Left lung (tissue), 10 donors: Measurements from ENCODE around the gene TAPBPL. TPM values are rescaled to one million over a fixed set of nuclear protein-coding genes. Genes with fewer than 3 reads are reported as not detected.
"Not testable (repeated sequence)": the region's sequence is repeated elsewhere in the genome, so short reads cannot be mapped to it uniquely, and the experiment has no call there.

Experiments
- ATAC-seq: fragments of 200-7000 bp; cut with Tn5 transposase; one replicate; pipeline ENCODE4 v1.9.1; 2020; ENCODE audit warnings: moderate library complexity
- DNase-seq, 4 donors: peaks; one replicate each; pipeline ENCODE4 v3.0.0-alpha.2; 2013 to 2020
- H3K27ac ChIP-seq, 2 donors: fragments of 200-600 bp; sonication (generic) in 1 of 2; one replicate each; pipeline versions ENCODE4 v1.5.0 to v1.8.0; 2020 to 2021
- H3K27me3 ChIP-seq, 2 donors: fragments of 200-600 bp; sonication (generic) in 1 of 2; one replicate each; pipeline versions ENCODE4 v1.5.0 to v1.8.0; 2020 to 2021
- H3K36me3 ChIP-seq, 2 donors: fragments of 200-600 bp; sonication (generic) in 1 of 2; one replicate each; pipeline versions ENCODE4 v1.5.0 to v1.8.0; 2020 to 2021
- H3K4me1 ChIP-seq, 2 donors: fragments of 200-600 bp; one replicate each; pipeline ENCODE4 v1.8.0; 2021
- H3K4me3 ChIP-seq, 2 donors: fragments of 200-600 bp; sonication (generic) in 1 of 2; one replicate each; pipeline versions ENCODE4 v1.5.0 to v1.8.0; 2020 to 2021; ENCODE audit warnings: mild to moderate bottlenecking in 1 of 2
- H3K9me3 ChIP-seq, 2 donors: fragments of 200-600 bp; sonication (generic) in 1 of 2; one replicate each; pipeline versions ENCODE4 v1.5.0 to v1.8.0; 2020 to 2021
- intact Hi-C, 2 donors: fragments of 100-400 bp; cut with DNase I; formaldehyde crosslinking; loops; one replicate each; pipeline versions ENCODE4 v1.11.2 to v1.14.2; 2022
- polyA plus RNA-seq, 6 donors: library from polyadenylated mRNA; unstranded; fragments of 120-200 nt; gene quantifications; one replicate each; pipeline ENCODE4 v1.2.1, GENCODE V29; 2013; ENCODE audit not compliant: insufficient read length in 6 of 6
- total RNA-seq, 2 donors: library from RNA; stranded (reverse); fragmentation: NEBNext Ultra II Directional; extraction: Animal tissue kit (Norgen Biotek cat#: 25700); gene quantifications; one replicate each; pipeline ENCODE4 v1.2.1, GENCODE V29; 2021
- TF ChIP-seq, protein P1 (sequence below), 2 donors: fragments of 200-600 bp; sonication (generic) in 1 of 2; IDR thresholded peaks; one replicate each; pipeline versions ENCODE4 v1.5.0 to v1.8.0; 2021; ENCODE audit warnings: antibody characterized with exemption in 2 of 2
- donor health status: DM: no; HTN: yes; CAD: no.
- donor health status: DM: no; HTN: no; CAD: no.

Gene TAPBPL
- total and polyA plus RNA-seq, 8 donors: 18.0 to 33.8 (median 19.0) TPM

DNA sequence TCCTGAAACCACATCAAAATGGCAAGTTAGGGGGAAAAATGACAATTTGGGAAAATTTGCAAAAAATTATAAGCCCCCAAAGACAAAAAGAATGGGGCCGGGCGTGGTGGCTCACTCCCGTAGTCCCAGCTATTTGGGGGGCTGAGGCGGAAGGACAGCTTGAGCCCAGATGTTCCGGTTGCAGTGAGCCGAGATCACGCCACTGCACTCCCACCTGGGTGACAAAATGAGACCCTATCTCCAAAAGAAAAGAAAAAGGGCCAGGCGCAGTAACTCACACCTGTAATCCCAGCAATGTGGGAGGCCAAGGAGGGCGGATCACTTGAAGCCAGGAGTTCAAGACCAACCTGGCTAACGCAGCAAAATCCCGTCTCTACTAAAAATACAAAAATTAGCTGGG lies 20.6 kb downstream of the TAPBPL start:
- intact Hi-C loops: no loop called here
- Histone ChIP-seq H3K27me3 (no peaks in the 10 kb centered on the region), H3K9me3 (no peaks in the 10 kb centered on the region), H3K4me3 (no peak overlapping the region), H3K4me1 (peaks cover 8 to 35% of the 10 kb centered on the region in 2 donors), H3K27ac (no peak overlapping the region), H3K36me3 (peaks cover 0 to 6% of the 10 kb centered on the region in 2 donors)
- no peak for ATAC-seq
- DNase-seq: no peak
- TF ChIP-seq, protein P1, sequence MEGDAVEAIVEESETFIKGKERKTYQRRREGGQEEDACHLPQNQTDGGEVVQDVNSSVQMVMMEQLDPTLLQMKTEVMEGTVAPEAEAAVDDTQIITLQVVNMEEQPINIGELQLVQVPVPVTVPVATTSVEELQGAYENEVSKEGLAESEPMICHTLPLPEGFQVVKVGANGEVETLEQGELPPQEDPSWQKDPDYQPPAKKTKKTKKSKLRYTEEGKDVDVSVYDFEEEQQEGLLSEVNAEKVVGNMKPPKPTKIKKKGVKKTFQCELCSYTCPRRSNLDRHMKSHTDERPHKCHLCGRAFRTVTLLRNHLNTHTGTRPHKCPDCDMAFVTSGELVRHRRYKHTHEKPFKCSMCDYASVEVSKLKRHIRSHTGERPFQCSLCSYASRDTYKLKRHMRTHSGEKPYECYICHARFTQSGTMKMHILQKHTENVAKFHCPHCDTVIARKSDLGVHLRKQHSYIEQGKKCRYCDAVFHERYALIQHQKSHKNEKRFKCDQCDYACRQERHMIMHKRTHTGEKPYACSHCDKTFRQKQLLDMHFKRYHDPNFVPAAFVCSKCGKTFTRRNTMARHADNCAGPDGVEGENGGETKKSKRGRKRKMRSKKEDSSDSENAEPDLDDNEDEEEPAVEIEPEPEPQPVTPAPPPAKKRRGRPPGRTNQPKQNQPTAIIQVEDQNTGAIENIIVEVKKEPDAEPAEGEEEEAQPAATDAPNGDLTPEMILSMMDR (IDR thresholded peaks at IDR 0.05): no peak

DNA sequence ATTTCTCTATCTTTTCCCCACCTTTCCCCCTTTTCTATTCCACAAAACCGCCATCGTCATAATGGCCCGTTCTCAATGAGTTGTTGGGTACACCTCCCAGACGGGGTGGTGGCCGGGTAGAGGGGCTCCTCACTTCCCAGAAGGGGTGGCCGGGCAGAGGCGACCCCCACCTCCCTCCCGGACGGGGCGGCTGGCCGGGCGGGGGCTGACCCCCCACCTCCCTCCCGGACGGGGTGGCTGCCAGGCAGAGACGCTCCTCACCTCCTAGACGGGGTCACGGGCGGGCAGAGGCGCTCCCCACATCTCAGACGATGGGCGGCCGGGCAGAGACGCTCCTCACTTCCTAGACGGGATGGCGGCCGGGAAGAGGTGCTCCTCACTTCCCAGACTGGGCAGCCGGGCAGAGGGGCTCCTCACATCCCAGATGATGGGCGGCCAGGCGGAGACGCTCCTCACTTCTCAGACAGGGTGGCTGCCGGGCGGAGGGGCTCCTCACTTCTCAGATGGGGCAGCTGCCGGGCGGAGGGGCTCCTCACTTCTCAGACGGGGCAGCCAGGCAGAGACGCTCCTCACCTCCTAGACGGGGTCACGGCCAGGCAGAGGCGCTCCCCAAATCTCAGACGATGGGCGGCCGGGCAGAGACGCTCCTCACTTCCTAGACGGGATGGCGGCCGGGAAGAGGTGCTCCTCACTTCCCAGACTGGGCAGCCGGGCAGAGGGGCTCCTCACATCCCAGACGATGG lies 23.6 kb downstream of the TAPBPL start:
- H3K4me3 ChIP-seq, intact Hi-C loops, H3K9me3 ChIP-seq, H3K27ac ChIP-seq, DNase-seq, H3K36me3 ChIP-seq, H3K27me3 ChIP-seq, ATAC-seq: not testable (repeated sequence)
- H3K4me1 ChIP-seq: peaks cover 0 to 12% of the 10 kb centered on the region in 2 donors

DNA sequence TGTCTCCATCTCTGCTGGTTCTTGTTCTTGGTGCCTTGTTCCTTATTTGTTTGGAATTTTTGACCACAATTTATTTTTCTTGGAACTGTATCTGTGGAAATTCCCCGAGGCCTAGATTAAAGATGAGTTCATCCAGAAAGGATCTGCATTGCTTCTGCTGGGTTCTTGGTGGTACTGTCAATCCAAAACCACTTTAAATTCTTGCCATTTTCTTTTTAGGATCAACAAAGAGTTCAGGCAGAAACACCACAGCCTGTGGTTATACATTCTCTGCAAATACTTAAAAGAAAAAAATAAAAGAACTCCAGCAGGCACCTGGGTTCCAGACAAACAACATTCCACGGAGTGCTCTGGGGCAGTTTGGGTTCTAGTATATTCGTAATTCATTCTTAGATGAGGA lies 24.6 kb downstream of the TAPBPL start:
- Histone ChIP-seq H3K9me3 (no peaks in the 10 kb centered on the region), H3K27ac (no peak overlapping the region), H3K4me1 (peaks cover 0 to 6% of the 10 kb centered on the region in 2 donors), H3K27me3 (no peaks in the 10 kb centered on the region), H3K4me3 (no peak overlapping the region), H3K36me3 (no peaks in the 10 kb centered on the region)
- TF ChIP-seq, protein P1 (IDR thresholded peaks at IDR 0.05): no peak
- DNase-seq: peak in 1 of 4 donors; percentile 6
- intact Hi-C loops: no loop called here
- no peak for ATAC-seq

DNA sequence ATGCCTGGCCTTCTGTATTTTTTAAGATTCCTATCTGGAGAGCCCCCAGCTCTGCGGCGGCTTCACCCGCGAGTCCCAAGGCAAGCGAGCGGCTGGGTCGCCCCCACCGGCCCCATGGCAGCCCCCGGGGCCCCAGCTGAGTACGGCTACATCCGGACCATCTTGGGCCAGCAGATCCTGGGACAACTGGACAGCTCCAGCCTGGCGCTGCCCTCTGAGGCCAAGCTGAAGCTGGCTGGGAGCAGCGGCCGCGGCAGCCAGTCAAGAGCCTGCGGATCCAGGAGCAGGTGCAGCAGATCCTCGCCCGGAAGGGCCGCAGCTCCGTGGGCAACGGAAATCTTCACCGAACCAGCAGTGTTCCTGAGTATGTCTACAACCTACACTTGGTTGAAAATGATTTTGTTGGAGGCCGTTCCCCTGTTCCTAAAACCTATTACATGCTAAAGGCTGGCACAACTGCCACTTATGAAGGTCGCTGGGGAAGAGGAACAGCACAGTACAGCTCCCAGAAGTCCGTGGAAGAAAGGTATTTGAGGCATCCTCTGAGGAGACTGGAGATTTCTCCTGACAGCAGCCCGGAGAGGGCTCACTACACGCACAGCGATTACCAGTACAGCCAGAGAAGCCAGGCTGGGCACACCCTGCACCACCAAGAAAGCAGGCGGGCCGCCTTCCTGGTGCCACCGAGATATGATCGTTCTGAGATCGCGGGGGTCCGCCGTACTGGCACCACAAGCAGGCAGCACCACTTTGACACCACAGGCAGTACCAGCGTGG lies 25.9 kb downstream of the TAPBPL start:
- DNase-seq, H3K4me1 ChIP-seq, H3K9me3 ChIP-seq, H3K4me3 ChIP-seq, intact Hi-C loops, H3K36me3 ChIP-seq, H3K27ac ChIP-seq, ATAC-seq, H3K27me3 ChIP-seq: not testable (repeated sequence)

DNA sequence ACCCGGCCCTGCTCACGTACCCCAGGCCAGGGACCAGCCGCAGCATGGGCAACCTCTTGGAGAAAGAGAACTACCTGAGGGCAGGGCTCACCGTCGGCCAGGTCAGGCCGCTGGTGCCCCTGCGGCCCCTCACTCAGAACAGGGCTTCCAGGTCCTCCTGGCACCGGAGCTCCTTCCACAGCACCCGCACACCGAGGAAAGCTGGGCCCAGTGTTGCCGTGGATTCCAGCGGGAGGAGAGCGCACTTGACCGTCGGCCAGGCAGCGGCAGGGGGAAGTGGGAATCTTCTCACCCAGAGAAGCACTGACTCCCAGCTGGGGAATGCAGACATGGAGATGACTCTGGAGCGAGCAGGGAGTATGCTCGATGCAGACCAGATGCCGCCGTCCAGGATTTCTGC lies 26.6 kb downstream of the TAPBPL start:
- no peaks in the 10 kb centered on the region for H3K9me3 ChIP-seq
- TF ChIP-seq, protein P1 (IDR thresholded peaks at IDR 0.05): no peak
- no peaks in the 10 kb centered on the region for H3K36me3 ChIP-seq
- DNase-seq (no peak), ATAC-seq (no peak)
- no peaks in the 10 kb centered on the region for H3K27me3 ChIP-seq
- no peak overlapping the region for H3K27ac ChIP-seq
- H3K4me1 ChIP-seq: no peaks in the 10 kb centered on the region
- no peak overlapping the region for H3K4me3 ChIP-seq
- intact Hi-C loops: no loop called here

DNA sequence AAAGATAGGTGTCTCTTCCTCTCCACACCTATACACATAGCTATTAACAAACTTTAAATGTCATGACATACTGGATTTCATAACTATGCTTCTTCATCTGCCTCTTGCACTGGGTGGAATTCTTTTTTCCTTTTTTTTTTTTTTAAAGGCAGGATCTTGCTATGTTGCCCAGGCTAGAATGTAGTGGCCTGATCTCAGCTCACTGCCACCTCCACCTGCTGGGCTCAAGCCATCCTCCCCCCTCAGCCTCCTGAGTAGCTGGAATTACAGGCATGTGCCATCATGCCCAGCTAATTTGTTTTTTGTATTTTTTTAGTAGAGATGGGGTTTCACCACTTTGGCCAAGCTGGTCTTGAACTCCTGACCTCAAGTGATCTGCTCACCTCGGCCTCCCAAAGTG lies 36.4 kb downstream of the TAPBPL start:
- Histone ChIP-seq H3K4me3 (no peak overlapping the region), H3K36me3 (peaks cover 0 to 11% of the 10 kb centered on the region in 2 donors), H3K27ac (no peak overlapping the region), H3K4me1 (peaks cover 0 to 10% of the 10 kb centered on the region in 2 donors), H3K9me3 (no peaks in the 10 kb centered on the region), H3K27me3 (no peaks in the 10 kb centered on the region)
- TF ChIP-seq, protein P1 (IDR thresholded peaks at IDR 0.05): no peak
- intact Hi-C loops: no loop called here
- DNase-seq (no peak), ATAC-seq (no peak)
